ENCODE data around the gene SLC23A3.

GRCh38 chr2:219119422-219120043, 50.3 kb downstream of the SLC23A3 start:
- TF ChIP-seq CTCF (conservative IDR thresholded peaks at IDR 0.05) (peak; percentile 87), EZH2 (IDR thresholded peaks at IDR 0.05; ENCODE audit: low read depth) (no peak)

All from PC-9 (cell line).